GM21717 (cell line): ENCODE data around the gene FUZ.

Experiments used
- ATAC-seq: cut with Tn5 transposase; IDR thresholded peaks from one replicate; pipeline ENCODE4 v1.9.1; 2021; ENCODE audit warnings: mild to moderate bottlenecking, moderate library complexity; ENCODE audit not compliant: unreplicated experiment

FUZ gene

DNA sequence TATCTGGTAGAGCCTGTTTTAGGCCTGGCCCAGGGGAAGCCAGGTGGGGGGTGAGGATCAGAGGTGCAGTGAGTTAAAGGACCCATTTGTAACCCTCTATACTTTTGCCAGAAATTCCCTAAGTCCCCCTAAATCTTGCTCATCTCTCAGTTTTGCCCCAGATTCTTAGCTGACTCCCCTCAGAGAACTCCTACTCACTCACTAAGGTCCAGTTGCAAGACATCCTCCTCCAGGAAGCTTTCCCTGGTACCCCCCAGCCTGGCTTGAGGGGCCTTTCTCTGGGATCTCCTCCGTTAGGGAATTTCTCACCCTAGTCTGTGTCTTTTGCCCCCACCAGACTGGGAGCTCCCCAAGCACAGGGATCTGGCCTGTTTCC, 51.9 kb downstream of the FUZ start:
- no peak for ATAC-seq

DNA sequence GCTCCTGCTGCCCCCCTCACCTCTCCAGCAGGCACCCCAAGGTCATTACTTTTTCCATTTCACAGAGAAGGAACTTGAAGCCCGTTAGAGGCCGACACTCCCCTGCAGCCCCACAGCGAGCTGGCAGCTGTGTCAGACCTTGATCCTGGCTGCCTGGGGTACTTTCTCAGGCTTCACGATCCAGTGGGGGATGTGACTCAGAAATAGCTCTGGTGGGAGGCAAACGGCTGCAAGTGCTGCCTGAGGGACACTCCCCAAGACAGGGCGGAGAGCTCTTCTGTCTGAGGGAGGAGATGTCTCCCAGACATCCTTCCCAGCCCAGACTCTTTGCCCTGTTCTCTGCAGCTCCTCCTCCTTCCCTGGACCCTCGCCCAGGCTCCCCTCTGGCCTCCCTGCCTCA, 54.8 kb downstream of the FUZ start:
- no peak for ATAC-seq
